Choroid plexus epithelial cell (primary cell): ENCODE results near the gene ZNF407.
"Not testable (repeated sequence)": the region's sequence is repeated elsewhere in the genome, so short reads cannot be mapped to it uniquely, and the experiment has no call there.

Experiments used
- DNase-seq: peaks from one replicate; pipeline ENCODE4 v3.0.0-alpha.2; 2010; ENCODE audit warnings: low read depth
- H3K4me3 ChIP-seq: 2 replicates; pipeline ENCODE4 v1.5.1; 2011; ENCODE audit warnings: low read depth, mild to moderate bottlenecking, control low read depth, low read length, moderate library complexity
- TF ChIP-seq, protein P1 (sequence below): conservative IDR thresholded peaks from 2 replicates; pipeline ENCODE4 v1.5.1; 2011; ENCODE audit warnings: low read depth, mild to moderate bottlenecking, control low read depth, inconsistent platforms, low read length, moderate library complexity

The ZNF407 gene

DNA sequence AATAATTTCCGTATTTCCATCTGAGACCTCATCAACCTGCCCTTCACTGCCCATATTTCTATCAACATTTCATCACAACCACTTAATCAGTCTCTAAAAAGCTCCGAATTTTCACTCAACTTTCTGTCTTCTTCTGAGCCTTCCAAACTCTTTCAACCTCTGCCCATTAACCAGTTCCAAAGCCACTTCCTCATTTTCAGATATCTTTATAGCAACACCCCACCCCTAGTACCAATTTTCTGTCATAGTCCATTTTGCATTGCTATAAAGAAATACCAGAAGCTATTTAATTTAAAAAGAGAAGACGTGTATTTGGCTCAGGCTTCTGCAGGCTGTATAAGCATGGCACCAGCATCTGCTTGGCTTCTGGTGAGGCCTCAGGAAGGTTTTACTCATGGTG, 504.2 kb downstream of the ZNF407 start:
- TF ChIP-seq, protein P1, sequence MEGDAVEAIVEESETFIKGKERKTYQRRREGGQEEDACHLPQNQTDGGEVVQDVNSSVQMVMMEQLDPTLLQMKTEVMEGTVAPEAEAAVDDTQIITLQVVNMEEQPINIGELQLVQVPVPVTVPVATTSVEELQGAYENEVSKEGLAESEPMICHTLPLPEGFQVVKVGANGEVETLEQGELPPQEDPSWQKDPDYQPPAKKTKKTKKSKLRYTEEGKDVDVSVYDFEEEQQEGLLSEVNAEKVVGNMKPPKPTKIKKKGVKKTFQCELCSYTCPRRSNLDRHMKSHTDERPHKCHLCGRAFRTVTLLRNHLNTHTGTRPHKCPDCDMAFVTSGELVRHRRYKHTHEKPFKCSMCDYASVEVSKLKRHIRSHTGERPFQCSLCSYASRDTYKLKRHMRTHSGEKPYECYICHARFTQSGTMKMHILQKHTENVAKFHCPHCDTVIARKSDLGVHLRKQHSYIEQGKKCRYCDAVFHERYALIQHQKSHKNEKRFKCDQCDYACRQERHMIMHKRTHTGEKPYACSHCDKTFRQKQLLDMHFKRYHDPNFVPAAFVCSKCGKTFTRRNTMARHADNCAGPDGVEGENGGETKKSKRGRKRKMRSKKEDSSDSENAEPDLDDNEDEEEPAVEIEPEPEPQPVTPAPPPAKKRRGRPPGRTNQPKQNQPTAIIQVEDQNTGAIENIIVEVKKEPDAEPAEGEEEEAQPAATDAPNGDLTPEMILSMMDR = no peak
- no peak for DNase-seq
- H3K4me3 ChIP-seq = no peak overlapping the region

DNA sequence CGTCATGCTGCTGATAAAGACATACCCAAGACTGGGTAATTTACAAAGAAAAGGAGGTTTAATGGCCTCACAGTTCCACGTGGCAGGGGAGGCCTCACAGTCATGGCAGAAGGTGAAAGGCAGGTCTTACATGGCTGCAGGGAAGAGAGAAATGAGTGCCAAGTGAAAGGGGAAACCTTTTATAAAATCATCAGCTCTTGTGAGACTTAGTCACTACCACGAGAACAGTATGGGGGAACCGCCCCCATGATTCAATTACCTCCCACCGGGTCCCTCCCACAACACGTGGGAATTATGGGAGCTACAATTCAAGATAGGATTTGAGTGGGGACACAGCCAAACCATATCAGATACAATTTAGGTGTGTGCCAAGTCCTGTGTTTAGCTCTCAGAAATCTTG, 506.4 kb downstream of the ZNF407 start:
- DNase-seq, H3K4me3 ChIP-seq: not testable (repeated sequence)

DNA sequence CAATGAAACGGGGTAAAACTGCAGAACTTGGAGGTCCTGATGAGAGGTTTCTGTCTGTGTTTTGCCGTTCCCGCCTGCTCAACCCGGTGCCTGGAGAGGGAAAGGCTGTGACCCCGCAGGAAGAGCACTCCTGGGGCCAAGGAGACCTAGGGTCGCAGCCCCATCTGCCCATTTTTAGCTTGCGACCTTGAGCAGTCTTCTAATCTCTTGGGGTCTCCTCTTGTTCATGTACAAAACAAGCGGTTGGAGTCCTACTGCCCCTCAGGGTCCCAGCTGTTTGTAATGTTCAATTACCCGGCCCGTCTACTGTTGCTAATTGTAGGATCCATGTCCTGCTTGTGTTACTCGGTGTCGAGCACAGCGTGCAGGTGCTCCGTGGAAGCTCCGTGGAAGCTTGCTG, 506.8 kb downstream of the ZNF407 start:
- DNase-seq = no peak
- no peak overlapping the region for H3K4me3 ChIP-seq
- TF ChIP-seq, protein P1 = no peak

DNA sequence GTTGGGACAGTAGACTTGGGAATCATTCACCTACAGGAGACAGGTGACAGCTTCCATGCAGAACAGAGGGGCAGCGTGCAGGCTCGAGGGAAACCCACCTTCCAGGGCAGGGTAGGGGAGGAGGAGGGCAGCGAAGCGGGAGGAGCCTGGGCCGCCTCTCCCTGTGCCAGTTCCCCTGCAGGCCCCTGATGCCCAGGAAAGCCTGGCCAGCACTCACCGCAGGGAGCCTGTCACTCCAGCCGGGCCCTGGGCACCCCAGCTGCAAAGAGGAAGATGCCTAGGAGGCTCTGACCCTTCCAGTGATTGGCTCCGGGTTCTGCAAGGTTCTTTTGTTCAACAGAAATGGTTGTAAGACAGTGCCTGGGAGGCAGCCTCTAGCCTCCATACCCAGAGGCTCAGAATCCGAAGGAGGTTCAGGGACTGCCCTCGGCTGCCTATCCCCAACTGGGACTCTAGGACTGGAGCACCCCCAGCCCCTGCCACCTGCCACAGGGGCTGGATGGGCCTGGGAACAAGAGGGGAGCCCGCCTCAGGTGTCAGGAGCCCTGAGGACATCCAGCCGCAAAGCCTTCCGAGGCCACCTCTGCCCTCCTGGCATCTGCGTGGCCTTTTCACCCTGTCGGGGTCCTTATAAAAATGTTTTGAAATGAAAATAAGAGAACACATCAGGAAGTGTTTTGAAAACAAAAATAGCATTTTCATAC, 508.0 kb downstream of the ZNF407 start:
- H3K4me3 ChIP-seq = no peak overlapping the region
- no peak for DNase-seq
- TF ChIP-seq, protein P1 = no peak

DNA sequence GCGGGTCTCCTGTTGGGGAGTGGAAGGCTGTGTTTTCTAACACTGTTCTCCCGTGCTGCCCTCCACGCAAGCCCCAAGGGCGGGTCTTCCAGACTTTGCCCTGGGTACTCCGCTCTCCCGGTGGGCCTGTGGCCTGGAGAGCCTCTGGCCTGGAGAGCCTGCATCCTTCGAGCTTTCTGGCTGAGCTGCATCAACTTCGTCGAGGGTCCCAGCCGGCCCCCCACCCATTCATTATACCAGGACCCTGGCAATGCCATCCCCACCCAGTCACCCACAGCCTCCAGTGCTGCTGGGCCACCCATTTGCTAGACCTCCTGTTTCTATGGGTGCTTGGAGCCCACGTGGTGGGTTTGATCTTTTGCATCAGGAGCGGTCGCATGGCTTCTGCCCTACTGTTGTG, 509.1 kb downstream of the ZNF407 start:
- no peak for DNase-seq
- H3K4me3 ChIP-seq = no peak overlapping the region
- TF ChIP-seq, protein P1 = no peak

DNA sequence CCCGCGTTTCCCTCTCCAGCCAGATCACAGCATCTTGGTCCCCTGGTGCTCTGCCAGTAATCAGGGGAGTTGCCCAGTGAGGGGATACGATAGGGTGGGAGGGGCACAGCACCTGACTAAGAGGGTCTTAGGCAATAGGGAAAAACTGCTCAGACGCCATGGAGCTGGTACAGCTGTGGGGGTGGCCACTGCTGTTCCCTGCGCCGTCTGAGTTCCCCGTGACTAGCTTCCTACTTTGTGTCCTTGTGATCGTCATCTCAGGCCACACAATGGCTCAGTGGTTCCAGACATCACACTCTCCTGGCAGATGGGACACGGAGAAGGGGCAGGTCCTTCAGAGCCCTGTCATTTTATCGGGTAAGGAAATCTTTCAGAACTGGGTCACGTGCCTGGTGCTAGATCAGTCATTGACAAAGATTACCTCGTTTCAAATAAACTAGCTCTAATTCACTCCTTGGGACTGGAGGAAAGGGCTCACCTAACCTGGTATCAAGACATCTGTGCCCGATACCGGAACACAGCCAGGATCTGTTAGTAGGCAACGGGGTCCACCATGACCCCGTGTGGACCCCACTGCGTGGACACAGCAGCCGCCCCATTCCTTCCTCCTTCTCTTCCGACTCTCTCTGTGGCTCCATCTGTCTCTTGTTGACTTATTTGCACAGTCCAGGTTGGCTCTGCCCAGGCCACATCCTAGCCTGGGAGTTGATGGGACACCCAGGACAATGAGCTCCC, 509.7 kb downstream of the ZNF407 start:
- TF ChIP-seq, protein P1 = no peak
- no peak overlapping the region for H3K4me3 ChIP-seq
- DNase-seq = no peak

DNA sequence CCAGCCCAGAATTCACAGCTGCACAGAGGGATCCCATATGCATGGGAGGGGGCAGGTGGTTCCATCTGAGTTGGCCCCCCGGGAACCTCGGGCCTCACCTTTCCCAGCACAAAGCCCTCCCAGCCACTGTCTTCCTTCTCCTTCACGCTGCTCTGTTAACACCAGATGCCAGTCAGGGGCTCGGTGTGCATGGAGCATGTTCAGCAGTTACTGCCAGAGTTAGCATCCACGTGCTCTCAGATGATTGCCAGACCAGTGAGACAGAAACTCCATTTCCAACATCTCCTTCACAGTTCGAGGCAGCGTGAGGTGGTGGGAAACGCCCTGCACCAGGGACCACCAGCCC, 510.2 kb downstream of the ZNF407 start:
- TF ChIP-seq, protein P1 = no peak
- no peak overlapping the region for H3K4me3 ChIP-seq
- DNase-seq = no peak
